ENCODE results near the gene MACROD1. TPM values are rescaled to one million over a fixed set of nuclear protein-coding genes. Genes with fewer than 3 reads are reported as not detected.
"Not testable (repeated sequence)": the region's sequence is repeated elsewhere in the genome, so short reads cannot be mapped to it uniquely, and the experiment has no call there.

The MACROD1 gene
- total RNA-seq, 6 experiments from 2014 or later, result 11.8 to 17.0 (median 13.1) TPM

- no peaks in the 10 kb centered on the region for H3K36me3 Mint-ChIP-seq (ENCODE audit: low read depth)
- no peaks in the 10 kb centered on the region for H3K9me3 Mint-ChIP-seq
- no peak for TF ChIP-seq CTCF (IDR thresholded peaks at IDR 0.05)
- H3K27me3 Mint-ChIP-seq (ENCODE audit: insufficient read depth), result peaks cover 9% of the 10 kb centered on the region
- no peak overlapping the region for H3K27ac Mint-ChIP-seq
- no peaks in the 10 kb centered on the region for H3K4me1 Mint-ChIP-seq (ENCODE audit: low read depth)
- no peak for DNase-seq
- H3K4me3 Mint-ChIP-seq, result no peak overlapping the region
Measured at GRCh38 chr11:64048042-64048854, 117.7 kb downstream of the MACROD1 start.

GRCh38 chr11:64047373-64047772 lies 118.5 kb downstream of the MACROD1 start:
- not testable (repeated sequence) for DNase-seq; H3K36me3 Mint-ChIP-seq (ENCODE audit: low read depth); H3K4me1 Mint-ChIP-seq (ENCODE audit: low read depth); H3K9me3 Mint-ChIP-seq; H3K4me3 Mint-ChIP-seq; H3K27ac Mint-ChIP-seq
- H3K27me3 Mint-ChIP-seq (ENCODE audit: insufficient read depth), result peaks cover 11% of the 10 kb centered on the region

GRCh38 chr11:64045700-64046099 lies 120.2 kb downstream of the MACROD1 start:
- Mint-ChIP-seq H3K9me3 (no peaks in the 10 kb centered on the region), H3K27ac (no peak overlapping the region), H3K4me1 (ENCODE audit: low read depth) (no peaks in the 10 kb centered on the region), H3K27me3 (ENCODE audit: insufficient read depth) (peaks cover 12% of the 10 kb centered on the region), H3K36me3 (ENCODE audit: low read depth) (no peaks in the 10 kb centered on the region), H3K4me3 (no peak overlapping the region)
- DNase-seq, result no peak
- no peak for TF ChIP-seq CTCF (IDR thresholded peaks at IDR 0.05)

- TF ChIP-seq CTCF (IDR thresholded peaks at IDR 0.05), result no peak
- H3K36me3 Mint-ChIP-seq (ENCODE audit: low read depth), result no peaks in the 10 kb centered on the region
- no peak for DNase-seq
- no peaks in the 10 kb centered on the region for H3K4me1 Mint-ChIP-seq (ENCODE audit: low read depth)
- H3K4me3 Mint-ChIP-seq, result no peak overlapping the region
- H3K9me3 Mint-ChIP-seq, result no peaks in the 10 kb centered on the region
- H3K27ac Mint-ChIP-seq, result no peak overlapping the region
- H3K27me3 Mint-ChIP-seq (ENCODE audit: insufficient read depth), result peaks cover 11% of the 10 kb centered on the region
Measured at GRCh38 chr11:64044730-64045393, 121.1 kb downstream of the MACROD1 start.

- no peak for DNase-seq
- H3K9me3 Mint-ChIP-seq, result no peaks in the 10 kb centered on the region
- H3K27me3 Mint-ChIP-seq (ENCODE audit: insufficient read depth), result peaks cover 10% of the 10 kb centered on the region
- H3K4me1 Mint-ChIP-seq (ENCODE audit: low read depth), result no peaks in the 10 kb centered on the region
- no peak overlapping the region for H3K4me3 Mint-ChIP-seq
- no peaks in the 10 kb centered on the region for H3K36me3 Mint-ChIP-seq (ENCODE audit: low read depth)
- H3K27ac Mint-ChIP-seq, result no peak overlapping the region
- TF ChIP-seq CTCF (IDR thresholded peaks at IDR 0.05), result no peak
Measured at GRCh38 chr11:64043545-64043944, 122.4 kb downstream of the MACROD1 start.

GRCh38 chr11:64042301-64042700 lies 123.6 kb downstream of the MACROD1 start:
- TF ChIP-seq CTCF (IDR thresholded peaks at IDR 0.05), result no peak
- no peak overlapping the region for H3K4me3 Mint-ChIP-seq
- no peaks in the 10 kb centered on the region for H3K9me3 Mint-ChIP-seq
- H3K4me1 Mint-ChIP-seq (ENCODE audit: low read depth), result no peaks in the 10 kb centered on the region
- H3K27me3 Mint-ChIP-seq (ENCODE audit: insufficient read depth), result peaks cover 13% of the 10 kb centered on the region
- no peaks in the 10 kb centered on the region for H3K36me3 Mint-ChIP-seq (ENCODE audit: low read depth)
- DNase-seq, result no peak
- no peak overlapping the region for H3K27ac Mint-ChIP-seq
